GM19240 (cell line): ENCODE results near the gene JSRP1.
A peak's percentile ranks its signal among the peaks of the same experiment; 100 is the strongest.

Experiments used
- DNase-seq: peaks from one replicate; pipeline ENCODE4 v3.0.0; 2011; ENCODE audit warnings: low spot score; ENCODE audit not compliant: insufficient read length

JSRP1 gene

GRCh38 chr19:2246801-2247361 lies 9.3 kb downstream of the JSRP1 start:
- DNase-seq = no peak

- no peak for DNase-seq
Observed at GRCh38 chr19:2246014-2246620, 10.1 kb downstream of the JSRP1 start.

GRCh38 chr19:2245273-2245672 lies 10.9 kb downstream of the JSRP1 start:
- no peak for DNase-seq

GRCh38 chr19:2244486-2244885 lies 11.7 kb downstream of the JSRP1 start:
- no peak for DNase-seq

GRCh38 chr19:2244125-2244411 lies 12.1 kb downstream of the JSRP1 start:
- no peak for DNase-seq

- DNase-seq = no peak
Observed at GRCh38 chr19:2243274-2244124, 12.7 kb downstream of the JSRP1 start.

- no peak for DNase-seq
Observed at GRCh38 chr19:2242816-2243215, 13.4 kb downstream of the JSRP1 start.

GRCh38 chr19:2242092-2242537 lies 14.1 kb downstream of the JSRP1 start:
- DNase-seq = no peak

- DNase-seq = no peak
Observed at GRCh38 chr19:2240881-2241760, 15.1 kb downstream of the JSRP1 start.

GRCh38 chr19:2239771-2240770 lies 16.1 kb downstream of the JSRP1 start:
- no peak for DNase-seq

GRCh38 chr19:2239173-2239572 lies 17.0 kb downstream of the JSRP1 start:
- no peak for DNase-seq

- DNase-seq = no peak
Observed at GRCh38 chr19:2237869-2238153, 18.4 kb downstream of the JSRP1 start.

- DNase-seq = no peak
Observed at GRCh38 chr19:2237051-2237868, 19.0 kb downstream of the JSRP1 start.

- DNase-seq = peak; percentile 99
Observed at GRCh38 chr19:2236314-2237050, 19.7 kb downstream of the JSRP1 start, which contains the start of the genes PLEKHJ1 and SF3A2. Gene PLEKHJ1 (minus strand): TSS chr19:2236329. CDS start chr19:2236248, 81 bp downstream. Gene SF3A2 (plus strand): TSS chr19:2236824. CDS start chr19:2243419, 6,595 bp downstream.

- DNase-seq = no peak
Observed at GRCh38 chr19:2236064-2236313, 20.2 kb downstream of the JSRP1 start.

- DNase-seq = no peak
Observed at GRCh38 chr19:2235381-2236063, 20.7 kb downstream of the JSRP1 start.

GRCh38 chr19:2234996-2235380 lies 21.2 kb downstream of the JSRP1 start:
- no peak for DNase-seq

GRCh38 chr19:2233601-2234280 lies 22.5 kb downstream of the JSRP1 start:
- DNase-seq = no peak
